ENCODE data around the gene MMP1.
"Not testable (repeated sequence)": the region's sequence is repeated elsewhere in the genome, so short reads cannot be mapped to it uniquely, and the experiment has no call there.

The MMP1 gene

DNA sequence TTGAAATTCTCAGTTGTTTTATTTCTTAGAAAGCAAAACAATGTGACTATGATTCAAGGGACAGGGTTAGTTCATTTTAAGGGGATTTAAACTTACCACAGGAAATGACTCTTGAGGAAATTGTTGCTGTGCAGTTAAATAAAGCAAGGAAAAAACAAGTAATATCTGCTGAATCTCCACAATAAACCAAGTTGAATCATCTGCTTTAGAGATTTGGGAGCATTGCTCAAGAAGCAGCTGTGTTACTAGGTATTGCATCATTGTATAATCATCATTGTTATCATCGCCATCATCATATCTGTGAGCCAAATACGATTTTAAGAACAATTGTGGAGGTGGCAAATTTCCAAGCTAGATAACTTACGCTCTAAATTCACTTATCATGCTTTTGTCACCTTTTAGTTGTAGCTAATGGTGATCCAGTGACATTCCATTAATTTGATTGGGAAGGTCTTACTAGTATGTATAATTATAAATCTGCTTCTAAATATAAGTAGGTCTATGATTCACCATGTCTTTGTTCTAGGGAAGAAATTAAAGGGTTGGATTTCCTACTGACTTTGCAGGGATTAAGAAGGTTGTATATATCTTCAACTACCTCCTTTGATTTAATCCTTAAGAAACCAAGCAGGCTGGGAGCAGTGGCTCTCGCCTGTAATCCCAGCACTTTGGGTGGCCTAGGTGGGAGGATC, 37.5 kb downstream of the MMP1 start:
- DNase-seq (ENCODE audit: low spot score): no peak

DNA sequence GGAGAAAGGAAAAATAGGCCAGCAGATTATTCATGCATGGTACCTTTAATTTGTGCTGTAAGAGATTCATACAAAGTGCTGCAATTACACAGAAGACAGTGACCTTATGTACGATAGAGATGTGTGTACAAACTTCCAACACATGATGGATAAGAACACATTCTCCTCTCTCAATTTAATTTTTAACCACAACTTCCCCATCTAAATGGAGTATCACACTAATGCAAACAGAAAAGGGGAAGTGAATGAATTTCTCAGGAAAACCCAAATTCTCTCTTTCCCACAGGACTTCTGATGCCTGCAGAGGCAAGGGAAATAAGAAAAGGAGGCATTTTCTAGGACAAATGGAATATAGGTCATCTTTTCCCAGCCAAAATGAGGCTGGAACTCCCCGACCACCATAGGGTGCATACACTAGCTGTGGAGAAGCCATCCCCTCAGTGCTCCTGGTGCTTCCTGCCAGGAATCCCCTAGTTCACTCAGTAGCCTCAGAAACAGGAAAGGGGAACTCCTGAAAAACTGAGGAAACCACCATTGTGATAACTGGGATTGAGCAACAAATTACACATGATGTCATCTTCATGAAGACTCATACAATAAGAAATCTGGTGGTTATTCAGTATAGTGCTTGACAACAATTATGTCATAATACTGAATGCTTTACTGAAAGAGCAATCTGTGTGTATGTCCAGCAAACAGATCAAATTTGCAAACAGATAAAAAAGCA, 40.0 kb downstream of the MMP1 start:
- DNase-seq (ENCODE audit: low spot score): no peak

DNA sequence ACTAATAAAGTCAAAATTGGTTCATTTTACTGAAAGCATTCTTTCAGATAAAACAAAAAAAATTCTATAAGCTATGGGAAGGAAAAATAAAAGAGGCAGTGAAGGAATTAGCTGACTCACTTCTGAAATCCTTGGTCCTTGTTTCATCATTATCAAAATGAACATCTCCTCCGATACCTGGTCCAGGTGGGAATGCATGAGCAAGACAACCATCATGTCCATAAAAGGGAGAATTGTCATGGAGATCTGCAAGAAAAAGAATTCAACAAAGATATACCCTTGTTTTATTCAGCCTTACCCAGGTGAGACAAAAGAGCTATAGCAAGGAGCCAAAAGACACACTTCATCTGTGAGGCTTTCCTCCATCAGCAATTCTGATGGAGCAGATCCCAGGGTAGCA, 44.7 kb downstream of the MMP1 start:
- no peak for DNase-seq (ENCODE audit: low spot score)

DNA sequence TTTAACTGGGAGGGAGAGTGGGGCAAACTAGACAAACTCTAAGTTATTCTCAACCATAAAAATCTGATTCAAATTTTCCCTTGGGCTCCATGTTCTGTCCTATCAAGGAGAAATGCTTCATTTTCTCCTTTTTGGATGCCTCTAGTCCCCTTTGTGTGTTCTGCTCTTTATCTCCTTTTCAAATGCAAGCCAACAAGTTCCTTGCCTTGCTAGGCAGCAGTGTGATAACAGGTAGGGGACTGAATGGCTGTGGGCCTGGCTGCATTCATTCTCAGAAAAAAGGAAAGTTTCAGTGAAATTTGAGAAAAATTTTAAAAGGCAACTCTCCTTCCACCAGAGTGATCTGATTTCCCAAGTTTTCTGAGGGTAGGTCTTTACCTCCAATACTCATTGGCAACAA, 46.3 kb downstream of the MMP1 start:
- DNase-seq (ENCODE audit: low spot score): no peak

DNA sequence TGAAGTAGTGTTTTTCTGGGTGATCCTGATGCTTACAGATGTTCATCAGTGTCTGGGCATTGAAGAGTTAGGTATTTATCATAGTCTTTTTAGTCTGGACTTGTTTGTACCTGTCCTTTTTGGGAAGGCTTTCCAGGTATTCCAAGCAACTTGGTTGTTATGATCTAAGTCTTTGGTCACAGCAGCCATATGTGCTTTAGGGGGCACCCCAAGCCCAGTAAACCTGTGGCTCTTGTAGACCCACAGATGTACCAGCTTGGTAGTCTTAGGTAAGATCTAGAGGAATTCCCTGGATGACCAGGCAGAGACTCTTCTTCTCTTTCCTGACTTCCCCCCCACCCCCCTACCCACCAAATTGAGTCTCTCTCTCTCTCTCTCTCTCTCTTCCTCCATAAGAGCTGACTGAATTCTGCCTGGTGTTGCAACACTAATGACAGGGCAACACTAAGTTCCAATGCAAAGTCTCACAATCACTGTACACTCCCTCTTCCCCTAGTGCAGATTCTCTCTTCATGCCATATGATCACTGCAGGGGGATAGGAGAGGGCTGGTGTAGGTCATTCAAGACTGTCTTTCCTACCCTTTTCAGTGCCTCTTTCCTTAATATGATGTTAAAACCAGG, 48.7 kb downstream of the MMP1 start:
- no peak for DNase-seq (ENCODE audit: low spot score)

DNA sequence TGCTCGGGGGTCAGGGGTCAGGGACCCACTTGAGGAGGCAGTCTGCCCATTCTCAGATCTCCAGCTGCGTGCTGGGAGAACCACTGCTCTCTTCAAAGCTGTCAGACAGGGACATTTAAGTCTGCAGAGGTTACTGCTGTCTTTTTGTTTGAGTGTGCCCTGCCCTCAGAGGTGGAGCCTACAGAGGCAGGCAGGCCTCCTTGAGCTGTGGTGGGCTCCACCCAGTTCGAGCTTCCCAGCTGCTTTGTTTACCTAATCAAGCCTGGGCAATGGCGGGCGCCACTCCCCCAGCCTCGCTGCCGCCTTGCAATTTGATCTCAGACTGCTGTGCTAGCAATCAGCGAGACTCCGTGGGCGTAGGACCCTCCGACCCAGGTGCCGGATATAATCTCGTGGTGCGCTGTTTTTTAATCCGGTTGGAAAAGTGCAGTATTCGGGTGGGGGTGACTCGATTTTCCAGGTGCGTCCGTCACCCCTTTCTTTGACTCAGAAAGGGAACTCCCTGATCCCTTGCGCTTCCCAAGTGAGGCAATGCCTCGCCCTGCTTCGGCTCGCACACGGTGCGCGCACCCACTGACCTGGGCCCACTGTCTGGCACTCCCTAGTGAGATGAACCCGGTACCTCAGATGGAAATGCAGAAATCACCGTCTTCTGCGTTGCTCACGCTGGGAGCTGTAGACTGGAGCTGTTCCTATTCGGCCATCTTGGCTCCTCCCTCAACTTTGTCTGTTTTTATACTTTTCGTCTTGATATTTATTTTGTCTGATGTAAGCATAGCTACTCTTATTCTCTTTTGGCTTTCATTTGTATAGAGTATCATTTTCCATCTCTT, 51.0 kb downstream of the MMP1 start:
- DNase-seq (ENCODE audit: low spot score): not testable (repeated sequence)

All from pons (tissue), 1 donor.